ENCODE data around the gene FAM98C.

Gene FAM98C

GRCh38 chr19:38429811-38430156 is 26.9 kb downstream of the FAM98C start:
- DNase-seq: no peak

- no peak for DNase-seq
Observed at GRCh38 chr19:38430931-38431330, 28.0 kb downstream of the FAM98C start.

- DNase-seq: peak; percentile 49
Observed at GRCh38 chr19:38433268-38433733, 30.4 kb downstream of the FAM98C start, which contains the start of gene RYR1. Gene RYR1 (plus strand): TSS chr19:38433691. CDS start chr19:38433830, 139 bp downstream.

- no peak for DNase-seq
Observed at GRCh38 chr19:38434549-38435051, 31.7 kb downstream of the FAM98C start.

GRCh38 chr19:38437295-38437694 is 34.4 kb downstream of the FAM98C start:
- no peak for DNase-seq

- no peak for DNase-seq
Observed at GRCh38 chr19:38437917-38438316, 35.0 kb downstream of the FAM98C start.

- no peak for DNase-seq
Observed at GRCh38 chr19:38440592-38440991, 37.7 kb downstream of the FAM98C start.

GRCh38 chr19:38441657-38442348 is 38.9 kb downstream of the FAM98C start:
- DNase-seq: no peak

GRCh38 chr19:38442736-38443135 is 39.8 kb downstream of the FAM98C start:
- no peak for DNase-seq

- DNase-seq: no peak
Observed at GRCh38 chr19:38443458-38443999, 40.6 kb downstream of the FAM98C start.

GRCh38 chr19:38444026-38444425 is 41.1 kb downstream of the FAM98C start:
- DNase-seq: no peak

GRCh38 chr19:38445362-38445761 is 42.5 kb downstream of the FAM98C start:
- no peak for DNase-seq

GRCh38 chr19:38448225-38448624 is 45.3 kb downstream of the FAM98C start:
- no peak for DNase-seq

GRCh38 chr19:38449518-38449917 is 46.6 kb downstream of the FAM98C start:
- DNase-seq: no peak

GRCh38 chr19:38451036-38451435 is 48.1 kb downstream of the FAM98C start:
- DNase-seq: no peak

- no peak for DNase-seq
Observed at GRCh38 chr19:38451629-38452028, 48.7 kb downstream of the FAM98C start.

- DNase-seq: no peak
Observed at GRCh38 chr19:38452430-38453366, 49.8 kb downstream of the FAM98C start.

- no peak for DNase-seq
Observed at GRCh38 chr19:38453596-38453995, 50.7 kb downstream of the FAM98C start.

- DNase-seq: no peak
Observed at GRCh38 chr19:38455031-38455430, 52.1 kb downstream of the FAM98C start.

- DNase-seq: no peak
Observed at GRCh38 chr19:38457202-38457601, 54.3 kb downstream of the FAM98C start.

- no peak for DNase-seq
Observed at GRCh38 chr19:38457690-38458405, 55.0 kb downstream of the FAM98C start.
